Hematopoietic multipotent progenitor cell treated with erythropoietin and hydrocortisone succinate and interleukin-3 and kit ligand, for 4 days (in vitro differentiated cells): ENCODE measurements around the gene SNAPC3.
"Not testable (repeated sequence)": the region's sequence is repeated elsewhere in the genome, so short reads cannot be mapped to it uniquely, and the experiment has no call there.

Experiments used
- DNase-seq: peaks from one replicate; pipeline ENCODE4 v3.0.0-alpha.2; 2015

The SNAPC3 gene

GRCh38 chr9:15426019-15426418 lies 3.3 kb downstream of the SNAPC3 start:
- no peak for DNase-seq

- peak; percentile 30 for DNase-seq
These were observed 5.0 kb downstream of the SNAPC3 start for GRCh38 chr9:15427702-15428101.

GRCh38 chr9:15430920-15431844 lies 8.5 kb downstream of the SNAPC3 start:
- no peak for DNase-seq

- peak; percentile 41 for DNase-seq
These were observed 10.5 kb downstream of the SNAPC3 start for GRCh38 chr9:15433191-15433590.

- DNase-seq, result no peak
These were observed 11.0 kb downstream of the SNAPC3 start for GRCh38 chr9:15433661-15434060.

GRCh38 chr9:15438891-15439290 lies 16.2 kb downstream of the SNAPC3 start:
- no peak for DNase-seq

- DNase-seq, result not testable (repeated sequence)
These were observed 19.2 kb downstream of the SNAPC3 start for GRCh38 chr9:15441841-15442240.

- not testable (repeated sequence) for DNase-seq
These were observed 19.6 kb downstream of the SNAPC3 start for GRCh38 chr9:15442264-15442663.

GRCh38 chr9:15444141-15444540 lies 21.5 kb downstream of the SNAPC3 start:
- DNase-seq, result no peak

- DNase-seq, result no peak
These were observed 31.3 kb downstream of the SNAPC3 start for GRCh38 chr9:15453956-15454355.

- DNase-seq, result no peak
These were observed 38.4 kb downstream of the SNAPC3 start for GRCh38 chr9:15461056-15461455.

- no peak for DNase-seq
These were observed 38.9 kb downstream of the SNAPC3 start for GRCh38 chr9:15461601-15462000.

- DNase-seq, result no peak
These were observed 45.5 kb downstream of the SNAPC3 start for GRCh38 chr9:15468145-15468544.

GRCh38 chr9:15469406-15469805 lies 46.7 kb downstream of the SNAPC3 start:
- DNase-seq, result peak; percentile 18

- DNase-seq, result no peak
These were observed 47.2 kb downstream of the SNAPC3 start for GRCh38 chr9:15469862-15470261.

GRCh38 chr9:15475923-15476536 lies 53.4 kb downstream of the SNAPC3 start:
- DNase-seq, result no peak

GRCh38 chr9:15480028-15480427 lies 57.4 kb downstream of the SNAPC3 start:
- DNase-seq, result no peak

GRCh38 chr9:15482146-15482545 lies 59.5 kb downstream of the SNAPC3 start:
- DNase-seq, result no peak

GRCh38 chr9:15484802-15485201 lies 62.1 kb downstream of the SNAPC3 start:
- DNase-seq, result no peak

- peak; percentile 63 for DNase-seq
These were observed 63.4 kb downstream of the SNAPC3 start for GRCh38 chr9:15485836-15486666.

- no peak for DNase-seq
These were observed 69.3 kb downstream of the SNAPC3 start for GRCh38 chr9:15491950-15492349.

GRCh38 chr9:15492485-15493150 lies 69.9 kb downstream of the SNAPC3 start:
- no peak for DNase-seq
